C4-2B (cell line): ENCODE data around the gene ELP5.

Experiments used
- H3K27ac ChIP-seq: fragments of 450-650 bp; 2 replicates; pipeline ENCODE4 v1.5.1; 2017
- ZFX ChIP-seq: fragments of 450-650 bp; IDR thresholded peaks from 2 replicates; pipeline ENCODE4 v1.6.1; 2017
- TF ChIP-seq, protein P1 (sequence below): fragments of 450-650 bp; conservative IDR thresholded peaks from 2 replicates; pipeline ENCODE4 v1.5.1; 2017; ENCODE audit warnings: mild to moderate bottlenecking

Gene ELP5

GRCh38 chr17:7281953-7282751 is 30.1 kb downstream of the ELP5 start:
- TF ChIP-seq, protein P1, sequence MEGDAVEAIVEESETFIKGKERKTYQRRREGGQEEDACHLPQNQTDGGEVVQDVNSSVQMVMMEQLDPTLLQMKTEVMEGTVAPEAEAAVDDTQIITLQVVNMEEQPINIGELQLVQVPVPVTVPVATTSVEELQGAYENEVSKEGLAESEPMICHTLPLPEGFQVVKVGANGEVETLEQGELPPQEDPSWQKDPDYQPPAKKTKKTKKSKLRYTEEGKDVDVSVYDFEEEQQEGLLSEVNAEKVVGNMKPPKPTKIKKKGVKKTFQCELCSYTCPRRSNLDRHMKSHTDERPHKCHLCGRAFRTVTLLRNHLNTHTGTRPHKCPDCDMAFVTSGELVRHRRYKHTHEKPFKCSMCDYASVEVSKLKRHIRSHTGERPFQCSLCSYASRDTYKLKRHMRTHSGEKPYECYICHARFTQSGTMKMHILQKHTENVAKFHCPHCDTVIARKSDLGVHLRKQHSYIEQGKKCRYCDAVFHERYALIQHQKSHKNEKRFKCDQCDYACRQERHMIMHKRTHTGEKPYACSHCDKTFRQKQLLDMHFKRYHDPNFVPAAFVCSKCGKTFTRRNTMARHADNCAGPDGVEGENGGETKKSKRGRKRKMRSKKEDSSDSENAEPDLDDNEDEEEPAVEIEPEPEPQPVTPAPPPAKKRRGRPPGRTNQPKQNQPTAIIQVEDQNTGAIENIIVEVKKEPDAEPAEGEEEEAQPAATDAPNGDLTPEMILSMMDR, result no peak
- no peak for TF ChIP-seq ZFX
- H3K27ac ChIP-seq, result peak overlapping the region; percentile 68

DNA sequence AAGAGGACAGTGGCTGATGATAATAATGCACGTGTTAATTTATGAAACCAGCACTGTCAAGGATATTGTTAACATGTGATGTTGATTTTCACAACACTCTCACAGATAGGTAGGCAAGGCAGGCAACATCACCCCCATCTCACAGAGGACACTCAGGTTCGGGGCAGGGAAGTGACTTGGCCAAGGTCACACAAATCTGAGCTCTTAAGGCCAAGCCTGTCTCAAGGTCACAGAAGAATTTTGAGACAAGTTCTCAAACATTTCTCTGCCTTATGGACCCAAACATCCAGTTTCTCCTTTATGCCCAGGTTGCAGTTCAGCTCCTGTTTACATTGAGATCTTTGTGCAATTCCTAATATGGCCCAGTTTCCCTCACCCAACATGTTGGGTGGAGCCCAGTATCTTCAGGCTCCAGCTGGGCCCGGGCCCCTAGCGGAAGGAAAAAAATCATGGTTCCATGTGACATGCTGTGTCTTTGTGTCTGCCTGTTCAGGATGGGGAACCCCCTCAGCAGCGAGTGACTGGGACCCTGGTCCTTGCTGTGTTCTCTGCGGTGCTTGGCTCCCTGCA is 30.8 kb downstream of the ELP5 start:
- TF ChIP-seq, protein P1, result no peak
- TF ChIP-seq ZFX, result no peak
- no peak overlapping the region for H3K27ac ChIP-seq

DNA sequence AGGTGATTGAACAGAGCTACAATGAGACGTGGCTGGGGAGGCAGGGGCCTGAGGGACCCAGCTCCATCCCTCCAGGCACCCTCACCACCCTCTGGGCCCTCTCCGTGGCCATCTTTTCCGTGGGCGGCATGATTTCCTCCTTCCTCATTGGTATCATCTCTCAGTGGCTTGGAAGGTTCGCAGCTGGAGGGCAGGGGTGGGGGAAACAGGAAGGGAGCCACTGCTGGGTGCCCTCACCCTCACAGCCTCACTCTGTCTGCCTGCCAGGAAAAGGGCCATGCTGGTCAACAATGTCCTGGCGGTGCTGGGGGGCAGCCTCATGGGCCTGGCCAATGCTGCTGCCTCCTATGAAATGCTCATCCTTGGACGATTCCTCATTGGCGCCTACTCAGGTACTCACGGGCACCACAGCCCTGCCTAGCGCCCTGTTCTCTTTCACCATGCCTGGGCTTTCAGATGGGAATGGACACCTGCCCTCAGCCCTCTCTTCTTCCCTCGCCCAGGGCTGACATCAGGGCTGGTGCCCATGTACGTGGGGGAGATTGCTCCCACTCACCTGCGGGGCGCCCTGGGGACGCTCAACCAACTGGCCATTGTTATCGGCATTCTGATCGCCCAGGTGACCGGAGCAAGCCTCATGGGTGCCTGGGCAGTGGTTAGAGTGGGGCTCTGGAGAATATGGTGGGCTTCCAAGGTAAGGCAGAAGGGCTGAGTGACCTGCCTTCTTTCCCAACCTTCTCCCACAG is 31.6 kb downstream of the ELP5 start:
- TF ChIP-seq, protein P1, result no peak
- TF ChIP-seq ZFX, result no peak
- H3K27ac ChIP-seq, result no peak overlapping the region

DNA sequence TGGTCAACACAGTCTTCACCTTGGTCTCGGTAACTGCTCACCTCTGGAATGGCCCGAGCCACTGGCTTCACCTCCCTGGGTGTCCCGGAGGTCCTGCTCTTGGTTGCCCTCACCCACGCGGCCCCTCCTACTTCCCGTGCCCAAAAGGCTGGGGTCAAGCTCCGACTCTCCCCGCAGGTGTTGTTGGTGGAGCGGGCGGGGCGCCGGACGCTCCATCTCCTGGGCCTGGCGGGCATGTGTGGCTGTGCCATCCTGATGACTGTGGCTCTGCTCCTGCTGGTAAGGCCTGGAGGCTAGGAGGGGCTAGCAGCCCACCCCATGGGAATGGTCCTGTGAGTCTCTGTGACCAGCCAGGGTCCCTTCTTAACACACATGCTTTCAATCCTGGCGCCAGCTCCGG is 32.9 kb downstream of the ELP5 start:
- H3K27ac ChIP-seq, result no peak overlapping the region
- TF ChIP-seq, protein P1, result no peak
- TF ChIP-seq ZFX, result no peak

DNA sequence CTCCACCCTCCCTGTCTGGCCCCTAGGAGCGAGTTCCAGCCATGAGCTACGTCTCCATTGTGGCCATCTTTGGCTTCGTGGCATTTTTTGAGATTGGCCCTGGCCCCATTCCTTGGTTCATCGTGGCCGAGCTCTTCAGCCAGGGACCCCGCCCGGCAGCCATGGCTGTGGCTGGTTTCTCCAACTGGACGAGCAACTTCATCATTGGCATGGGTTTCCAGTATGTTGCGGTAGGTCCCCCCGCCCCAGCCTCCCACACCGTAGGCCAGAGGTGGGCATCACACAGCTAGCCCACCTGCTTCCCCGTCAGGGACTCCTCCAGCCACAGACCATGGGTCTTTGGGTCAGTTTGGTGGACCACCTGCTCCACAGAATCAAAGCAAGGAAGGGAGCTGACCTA is 33.7 kb downstream of the ELP5 start:
- TF ChIP-seq ZFX, result no peak
- TF ChIP-seq, protein P1, result no peak
- no peak overlapping the region for H3K27ac ChIP-seq

DNA sequence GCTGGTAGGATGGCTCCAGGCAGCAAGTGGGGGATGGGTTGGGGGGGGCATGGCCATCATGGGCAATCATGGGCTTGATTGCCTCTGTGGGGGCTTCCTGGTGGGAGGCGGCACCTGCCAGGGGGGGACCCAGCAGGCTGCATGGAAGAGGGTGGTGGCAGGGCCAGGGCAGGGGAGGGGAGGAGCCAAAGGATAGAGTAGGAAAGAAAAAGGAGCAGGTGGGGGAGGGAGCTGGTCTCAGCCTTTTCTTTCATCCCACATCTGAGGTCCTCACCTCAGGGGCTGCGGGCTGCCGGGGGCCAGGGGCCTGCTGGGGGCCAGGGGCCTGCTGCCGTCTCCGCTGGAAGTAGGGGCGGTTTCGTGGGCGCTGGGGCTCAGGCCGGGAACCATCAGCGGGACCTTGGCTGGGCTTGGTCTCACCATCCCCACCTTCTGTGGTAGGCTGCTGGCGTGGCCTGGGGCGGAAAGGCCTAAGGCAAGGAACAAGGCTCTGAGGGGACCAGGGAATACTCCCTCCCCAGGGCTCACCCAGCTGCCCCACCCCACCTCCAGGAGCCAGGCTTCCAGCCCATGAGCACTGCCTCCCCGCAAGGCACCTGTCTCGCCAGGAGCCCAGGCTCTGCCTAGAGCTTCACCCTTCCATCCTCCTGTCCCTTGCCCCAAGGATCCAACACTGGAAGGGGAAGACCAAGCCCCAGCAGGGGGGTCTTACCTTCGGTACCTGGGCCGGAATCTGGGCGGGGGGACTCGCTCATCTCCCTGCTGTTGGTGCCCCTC is 37.4 kb downstream of the ELP5 start:
- TF ChIP-seq, protein P1, result no peak
- no peak for TF ChIP-seq ZFX
- no peak overlapping the region for H3K27ac ChIP-seq
